ENCODE results near the gene CLDN12.
A peak's percentile ranks its signal among the peaks of the same experiment; 100 is the strongest.

Gene CLDN12

DNA sequence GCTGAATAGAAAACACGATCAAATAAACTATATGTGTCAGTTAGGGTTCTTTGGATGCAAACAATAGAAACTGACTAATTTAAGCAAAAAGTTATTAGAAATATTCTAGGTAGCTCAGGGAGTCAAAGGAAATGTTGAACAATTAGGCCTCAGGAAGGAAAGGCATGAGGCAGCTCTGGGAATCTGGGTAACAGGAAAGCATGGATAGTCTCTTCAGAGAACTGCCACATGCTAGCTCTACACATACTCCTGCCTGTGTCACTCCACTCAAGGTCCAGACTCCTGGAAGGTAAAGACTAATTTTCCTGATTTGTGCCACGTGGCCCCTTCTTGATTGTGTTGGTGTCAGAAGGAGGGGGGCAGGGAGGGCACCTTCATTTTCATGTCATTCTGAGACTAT lies 42.4 kb downstream of the CLDN12 start:
- DNase-seq: no peak

- no peak for DNase-seq
Measured at GRCh38 chr7:90446137-90446899, 43.1 kb downstream of the CLDN12 start.

GRCh38 chr7:90453259-90453891 lies 50.1 kb downstream of the CLDN12 start:
- DNase-seq: no peak

- no peak for DNase-seq
Measured at GRCh38 chr7:90453931-90454330, 50.7 kb downstream of the CLDN12 start.

GRCh38 chr7:90455163-90456030 lies 52.1 kb downstream of the CLDN12 start:
- peak; percentile 50 for DNase-seq

GRCh38 chr7:90458104-90458503 lies 54.8 kb downstream of the CLDN12 start:
- no peak for DNase-seq

GRCh38 chr7:90459888-90460287 lies 56.6 kb downstream of the CLDN12 start:
- no peak for DNase-seq

DNA sequence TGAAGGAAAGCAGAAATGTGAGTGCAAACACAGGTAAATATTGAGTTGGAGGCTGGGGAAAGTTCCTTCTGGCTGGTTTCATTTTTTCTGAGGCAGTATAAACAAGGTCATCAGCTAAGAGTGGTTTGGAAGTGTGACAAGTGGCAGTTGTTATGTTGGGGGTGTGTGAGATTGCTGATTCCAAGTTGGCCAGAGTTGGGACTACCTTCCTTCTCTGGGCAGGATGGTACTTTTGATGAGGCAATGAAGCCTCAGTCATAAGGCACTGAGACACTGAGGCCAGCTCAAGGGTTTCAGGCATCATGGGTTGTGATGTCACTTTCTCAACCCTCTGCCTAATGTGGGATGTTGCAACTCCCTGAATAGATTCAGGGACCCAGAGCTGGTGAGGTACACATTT lies 58.0 kb downstream of the CLDN12 start:
- DNase-seq: no peak

- DNase-seq: peak; percentile 48
Measured at GRCh38 chr7:90463151-90463628, 59.9 kb downstream of the CLDN12 start.

All from CD4-positive, alpha-beta T cell treated with Interleukin-21 for 1 hour (primary cell).